Prostate gland (tissue), 2 donors: Measurements from ENCODE around the gene ABCA13.

Source experiments
- POLR2A ChIP-seq: fragments of 450-650 bp; IDR thresholded peaks from one replicate; pipeline ENCODE4 v1.6.1; 2016; ENCODE audit warnings: antibody characterized with exemption, mild to moderate bottlenecking
- TF ChIP-seq, protein P1 (sequence below), 4 experiments: fragments of 200-600 bp in 2 of 4; fragments of 450-650 bp in 2 of 4; sonication (generic) in 2 of 4; IDR thresholded peaks; 1 replicate in 3 of 4; 2 replicates in 1 of 4; pipeline ENCODE4 v1.5.1; 2016 to 2019; ENCODE audit warnings: antibody characterized with exemption in 4 of 4, mild to moderate bottlenecking in 2 of 4, moderate library complexity in 2 of 4

DNA sequence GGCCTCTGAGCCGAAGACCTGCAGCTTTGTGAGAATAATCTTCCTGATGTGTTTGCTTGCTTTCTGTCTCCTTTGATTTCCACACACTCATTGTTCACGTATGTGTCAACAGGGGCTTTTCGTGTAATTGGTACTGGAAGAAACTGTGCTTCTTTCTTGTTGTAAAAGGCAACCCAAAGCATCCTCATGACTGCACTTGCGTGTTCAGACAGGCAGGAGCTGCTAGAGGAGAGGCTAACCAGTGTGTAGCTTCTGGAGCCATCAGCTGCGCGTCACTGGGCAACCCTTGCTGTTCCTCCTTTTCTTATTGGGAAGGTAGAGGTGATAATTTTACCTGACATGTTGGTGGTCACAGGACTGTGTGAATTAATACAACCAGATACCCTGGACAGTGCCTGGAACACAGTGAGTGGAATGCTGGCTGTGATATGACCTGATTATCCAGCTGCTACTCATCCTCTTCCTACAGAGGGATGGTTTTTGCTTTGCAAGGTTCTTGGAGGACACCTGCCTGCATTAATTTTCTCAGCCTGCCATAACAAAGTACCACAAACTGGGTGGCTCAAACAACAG lies 213.0 kb downstream of the ABCA13 start:
- TF ChIP-seq, protein P1, sequence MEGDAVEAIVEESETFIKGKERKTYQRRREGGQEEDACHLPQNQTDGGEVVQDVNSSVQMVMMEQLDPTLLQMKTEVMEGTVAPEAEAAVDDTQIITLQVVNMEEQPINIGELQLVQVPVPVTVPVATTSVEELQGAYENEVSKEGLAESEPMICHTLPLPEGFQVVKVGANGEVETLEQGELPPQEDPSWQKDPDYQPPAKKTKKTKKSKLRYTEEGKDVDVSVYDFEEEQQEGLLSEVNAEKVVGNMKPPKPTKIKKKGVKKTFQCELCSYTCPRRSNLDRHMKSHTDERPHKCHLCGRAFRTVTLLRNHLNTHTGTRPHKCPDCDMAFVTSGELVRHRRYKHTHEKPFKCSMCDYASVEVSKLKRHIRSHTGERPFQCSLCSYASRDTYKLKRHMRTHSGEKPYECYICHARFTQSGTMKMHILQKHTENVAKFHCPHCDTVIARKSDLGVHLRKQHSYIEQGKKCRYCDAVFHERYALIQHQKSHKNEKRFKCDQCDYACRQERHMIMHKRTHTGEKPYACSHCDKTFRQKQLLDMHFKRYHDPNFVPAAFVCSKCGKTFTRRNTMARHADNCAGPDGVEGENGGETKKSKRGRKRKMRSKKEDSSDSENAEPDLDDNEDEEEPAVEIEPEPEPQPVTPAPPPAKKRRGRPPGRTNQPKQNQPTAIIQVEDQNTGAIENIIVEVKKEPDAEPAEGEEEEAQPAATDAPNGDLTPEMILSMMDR (IDR thresholded peaks at IDR 0.05): no peak
- no peak for TF ChIP-seq POLR2A
